Stimulated activated naive CD4-positive, alpha-beta T cell (primary cell): ENCODE results near the gene COL20A1.
"Not testable (repeated sequence)": the region's sequence is repeated elsewhere in the genome, so short reads cannot be mapped to it uniquely, and the experiment has no call there.

Source experiments
- DNase-seq, 6 experiments: peaks; one replicate each; lab custom pipeline; 2025; lab: John Stamatoyannopoulos, UW

COL20A1 gene

GRCh38 chr20:63334356-63334755, 41.4 kb downstream of the COL20A1 start:
- no peak for DNase-seq

- DNase-seq = not testable (repeated sequence)
Observed at GRCh38 chr20:63335060-63335459, 42.1 kb downstream of the COL20A1 start.

GRCh38 chr20:63335711-63336110, 42.7 kb downstream of the COL20A1 start:
- no peak for DNase-seq

GRCh38 chr20:63336232-63336752, 43.3 kb downstream of the COL20A1 start:
- no peak for DNase-seq

GRCh38 chr20:63337786-63338420, 44.9 kb downstream of the COL20A1 start:
- no peak for DNase-seq

GRCh38 chr20:63339154-63340094, 46.4 kb downstream of the COL20A1 start:
- DNase-seq = not testable (repeated sequence)

GRCh38 chr20:63340158-63340688, 47.2 kb downstream of the COL20A1 start:
- DNase-seq = not testable (repeated sequence)

- no peak for DNase-seq
Observed at GRCh38 chr20:63342561-63343459, 49.8 kb downstream of the COL20A1 start.

GRCh38 chr20:63343460-63344445, 50.8 kb downstream of the COL20A1 start:
- DNase-seq = no peak

- no peak for DNase-seq
Observed at GRCh38 chr20:63344616-63345327, 51.8 kb downstream of the COL20A1 start.

GRCh38 chr20:63345328-63346100, 52.5 kb downstream of the COL20A1 start:
- DNase-seq = no peak

- no peak for DNase-seq
Observed at GRCh38 chr20:63346131-63347080, 53.4 kb downstream of the COL20A1 start.

- no peak for DNase-seq
Observed at GRCh38 chr20:63347081-63347741, 54.2 kb downstream of the COL20A1 start.

- no peak for DNase-seq
Observed at GRCh38 chr20:63347950-63348827, 55.2 kb downstream of the COL20A1 start.

GRCh38 chr20:63348828-63349515, 56.0 kb downstream of the COL20A1 start:
- no peak for DNase-seq

GRCh38 chr20:63349516-63349895, 56.5 kb downstream of the COL20A1 start:
- no peak for DNase-seq
